22Rv1 (cell line): ENCODE measurements around the gene RNF25.

ENCODE experiments used
- CTCF ChIP-seq: fragments of 450-650 bp; IDR thresholded peaks from 2 replicates; pipeline ENCODE4 v1.5.1; 2017; ENCODE audit warnings: mild to moderate bottlenecking
- ZFX ChIP-seq: fragments of 450-650 bp; IDR thresholded peaks from 2 replicates; pipeline ENCODE4 v1.6.1; 2017; ENCODE audit warnings: antibody characterized with exemption, borderline replicate concordance

DNA sequence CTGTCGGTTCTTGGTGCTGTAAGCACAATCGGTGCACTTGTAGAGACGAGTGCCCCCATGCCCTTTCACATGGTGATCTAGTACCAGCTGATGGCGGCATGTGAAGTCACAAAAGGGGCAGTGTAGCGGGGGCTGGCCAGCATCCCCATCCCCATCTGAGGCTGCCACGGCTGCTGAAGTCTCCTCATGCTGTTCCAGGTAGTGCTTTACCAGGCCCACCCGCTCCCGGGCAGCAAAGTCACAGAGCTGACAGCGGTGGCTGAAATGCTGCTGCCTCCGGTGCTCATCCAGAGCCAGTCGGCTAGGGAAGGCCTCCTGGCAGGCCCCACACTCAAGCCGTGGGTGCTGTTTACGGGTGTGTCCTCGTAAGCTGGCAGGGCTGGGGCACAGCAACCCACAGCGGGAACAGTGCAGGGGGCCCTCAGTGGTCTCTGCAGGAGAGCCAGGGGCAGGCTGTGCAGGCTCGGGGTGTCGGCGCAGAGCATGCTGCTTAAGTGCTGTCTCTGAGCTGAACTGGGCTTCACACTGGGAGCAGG is 29.6 kb downstream of the RNF25 start:
- TF ChIP-seq CTCF (no peak), ZFX (no peak)
